ENCODE data around the gene ATP1B3. TPM values are rescaled to one million over a fixed set of nuclear protein-coding genes. Genes with fewer than 3 reads are reported as not detected.
"Not testable (repeated sequence)": the region's sequence is repeated elsewhere in the genome, so short reads cannot be mapped to it uniquely, and the experiment has no call there.

The ATP1B3 gene
- total and polyA plus RNA-seq, 12 donors = 21.7 to 118 (median 39.5) TPM

GRCh38 chr3:141969711-141970110 lies 93.3 kb downstream of the ATP1B3 start:
- Histone ChIP-seq H3K27me3 (no peaks in the 10 kb centered on the region), H3K4me3 (no peak overlapping the region), H3K27ac (no peak overlapping the region), H3K9me3 (no peaks in the 10 kb centered on the region), H3K36me3 (peaks cover 0 to 54% (median 4%) of the 10 kb centered on the region in 9 donors), H3K4me1 (no peaks in the 10 kb centered on the region)
- no peak for TF ChIP-seq CTCF (IDR thresholded peaks at IDR 0.05)
- DNase-seq = no peak
- 91 to 93% methylated on average over 6 of the region's 6 CpGs for WGBS, 2 donors
- intact Hi-C loops (cut with DNase I) = loop anchor here in 2 of 10 donors (10.0 kb wide), 2 partner anchors 305 to 315 kb away; no protein-coding TSS in a partner anchor
- ATAC-seq = no peak

GRCh38 chr3:141971571-141971970 lies 95.1 kb downstream of the ATP1B3 start:
- no peaks in the 10 kb centered on the region for H3K4me1 ChIP-seq
- H3K27ac ChIP-seq = no peak overlapping the region
- TF ChIP-seq CTCF (IDR thresholded peaks at IDR 0.05) = no peak
- intact Hi-C loops (cut with DNase I) = no loop called here
- H3K4me3 ChIP-seq = no peak overlapping the region
- no peaks in the 10 kb centered on the region for H3K27me3 ChIP-seq
- H3K9me3 ChIP-seq = no peaks in the 10 kb centered on the region
- DNase-seq (no peak), ATAC-seq (no peak)
- WGBS, 2 donors = 90 to 97% methylated on average over 1 of the region's 1 CpG
- peaks cover 0 to 54% (median 0%) of the 10 kb centered on the region in 9 donors for H3K36me3 ChIP-seq

GRCh38 chr3:141972399-141972798 lies 96.0 kb downstream of the ATP1B3 start:
- Histone ChIP-seq H3K9me3 (no peaks in the 10 kb centered on the region), H3K27ac (no peak overlapping the region), H3K27me3 (no peaks in the 10 kb centered on the region), H3K4me3 (no peak overlapping the region), H3K4me1 (no peaks in the 10 kb centered on the region), H3K36me3 (peaks cover 0 to 53% (median 0%) of the 10 kb centered on the region in 9 donors)
- intact Hi-C loops (cut with DNase I) = no loop called here
- 84 to 90% methylated on average over 2 of the region's 2 CpGs for WGBS, 2 donors
- no peak for TF ChIP-seq CTCF (IDR thresholded peaks at IDR 0.05)
- DNase-seq (no peak), ATAC-seq (no peak)

- H3K27me3 ChIP-seq; H3K27ac ChIP-seq; H3K4me3 ChIP-seq; H3K4me1 ChIP-seq; intact Hi-C loops (cut with DNase I); DNase-seq; H3K9me3 ChIP-seq; ATAC-seq: not testable (repeated sequence)
- 95 to 96% methylated on average over 8 of the region's 8 CpGs for WGBS, 2 donors
- peaks cover 0 to 53% (median 3%) of the 10 kb centered on the region in 9 donors for H3K36me3 ChIP-seq
Observed at GRCh38 chr3:141974777-141975176, 98.3 kb downstream of the ATP1B3 start.

Other genes starting within 250 kb of the ATP1B3 start
- 10 to 100 TPM; 77.2 to 95.8 (median 82.2) TPM for gene RNF7, start 138.3 kb upstream of the ATP1B3 start, total RNA-seq
- gene RNF7, start 138.3 kb upstream of the ATP1B3 start, polyA plus RNA-seq = 100 to 1,000 TPM; 102 to 191 TPM
- under 1 TPM in 1 of 10 donors, not detected in 9; 0.07 TPM for gene GRK7, start 113.2 kb upstream of the ATP1B3 start, total RNA-seq
- gene GRK7, start 113.2 kb upstream of the ATP1B3 start, polyA plus RNA-seq = under 1 TPM in 1 of 2 donors, not detected in 1; 0.03 TPM

All from heart right ventricle (tissue), 16 donors.